ENCODE data around the gene TNFSF8. TPM values are rescaled to one million over a fixed set of nuclear protein-coding genes. Genes with fewer than 3 reads are reported as not detected.

Gene TNFSF8
- total and polyA plus RNA-seq, 2 of the 8 experiments (the other 6 are each of a cell fraction or from before 2014, with no cell fraction given): not detected

- no peak overlapping the region; the same call in 1 of the 2 replicates for H2BK12ac ChIP-seq (ENCODE audit: low read depth, low read length)
- H2BK5ac ChIP-seq (ENCODE audit: low read depth, low read length): 0 out of 2 replicates have a peak overlapping the region, but pooled peaks have one; percentile 35
- H3K27me3 ChIP-seq (replicated peaks in 1 of 4; ENCODE audit: control insufficient read depth in 3 of 4, extremely low read depth in 1 of 4, insufficient read depth in 3 of 4, low read length in 3 of 4): no peaks in the 10 kb centered on the region
- DNase-seq (ENCODE audit: low read depth in 1 of 2, low spot score in 2 of 2) (no peak), FAIRE-seq (no peak)
- H3K79me1 ChIP-seq (ENCODE audit: low read depth, low read length): no peaks in the 10 kb centered on the region
- no peak overlapping the region for H2BK15ac ChIP-seq (ENCODE audit: low read length)
- no peak overlapping the region for H2BK120ac ChIP-seq (replicated peaks; ENCODE audit: low read depth, low read length)
- H4K91ac ChIP-seq (replicated peaks; ENCODE audit: insufficient read length, low read length): no peak overlapping the region
- H3K27ac ChIP-seq (ENCODE audit: low read depth, low read length): no peak overlapping the region
- H3K79me2 ChIP-seq (ENCODE audit: control insufficient read depth in 1 of 2, insufficient read depth in 2 of 2, low read length in 2 of 2): no peaks in the 10 kb centered on the region
- H3K23ac ChIP-seq (ENCODE audit: insufficient read length): no peak overlapping the region
- H3K4me3 ChIP-seq (ENCODE audit: extremely low read depth in 1 of 4, insufficient read depth in 2 of 4, low read depth in 3 of 4, low read length in 4 of 4): no peak overlapping the region
- ChIA-PET CTCF (ENCODE audit: partially characterized antibody) (interaction anchor here (0.6 to 1.8 kb wide), 7 partner anchors 12 to 381 kb away, joined by 3 to 4 read pairs (median 4); no protein-coding TSS in a partner anchor), POLR2A (ENCODE audit: partially characterized antibody) (no interaction called here)
- no peak for TF ChIP-seq RBBP5 (IDR thresholded peaks at IDR 0.05; ENCODE audit: borderline replicate concordance, low read depth, low read length)
- TF ChIP-seq CEBPB (IDR thresholded peaks at IDR 0.05; ENCODE audit: low read depth, low read length): no peak
- TF ChIP-seq SRF (IDR thresholded peaks at IDR 0.05; ENCODE audit: low read depth, low read length): no peak
- TF ChIP-seq SP1 (IDR thresholded peaks at IDR 0.05; ENCODE audit: low read depth, low read length): no peak
- TF ChIP-seq TAF7 (optimal IDR thresholded peaks at IDR 0.05; ENCODE audit: borderline replicate concordance, low read depth, low read length): no peak
- TF ChIP-seq NRF1 (IDR thresholded peaks at IDR 0.05; ENCODE audit: low read depth, low read length): no peak
- TF ChIP-seq SP4 (IDR thresholded peaks at IDR 0.05; ENCODE audit: low read length): no peak
- TF ChIP-seq KDM5A (IDR thresholded peaks at IDR 0.05; ENCODE audit: low read length): no peak
- TF ChIP-seq ASH2L (IDR thresholded peaks at IDR 0.05; ENCODE audit: low read length): no peak
- no peak for TF ChIP-seq USF2 (IDR thresholded peaks at IDR 0.05; ENCODE audit: low read length)
- no peak for TF ChIP-seq E2F6 (IDR thresholded peaks at IDR 0.05)
- no peak for TF ChIP-seq KDM1A (IDR thresholded peaks at IDR 0.05; ENCODE audit: borderline replicate concordance, low read length)
- TF ChIP-seq POLR2AphosphoS5 (IDR thresholded peaks at IDR 0.05; ENCODE audit: low read depth, low read length): no peak
- no peak for TF ChIP-seq JUN (IDR thresholded peaks at IDR 0.05; ENCODE audit: low read depth, low read length)
- TF ChIP-seq CREB1 (IDR thresholded peaks at IDR 0.05): no peak
- H2AFZ ChIP-seq (ENCODE audit: low read length): no peak overlapping the region
- H3K14ac ChIP-seq (ENCODE audit: insufficient read length): no peak overlapping the region
- H3K18ac ChIP-seq (ENCODE audit: extremely low read depth, low read length): no peak overlapping the region
- no peaks in the 10 kb centered on the region for H3K9me3 ChIP-seq (ENCODE audit: insufficient read depth in 2 of 2, low read depth in 1 of 2, low read length in 1 of 2)
- H3K4me1 ChIP-seq (replicated peaks in 1 of 4; ENCODE audit: control insufficient read depth in 3 of 4, insufficient read depth in 4 of 4, low read length in 3 of 4): peaks cover 0 to 2% (median 0%) of the 10 kb centered on the region in 4 experiments; a peak in 1 of 7 replicates
- no peak overlapping the region for H4K8ac ChIP-seq (ENCODE audit: extremely low read depth, insufficient read depth, low read length)
- H3K23me2 ChIP-seq (ENCODE audit: low read depth, low read length): no peaks in the 10 kb centered on the region
- no peak overlapping the region; a peak in 1 of 4 replicates for H3K4me2 ChIP-seq (ENCODE audit: insufficient read depth in 1 of 2, low read depth in 2 of 2, low read length in 2 of 2)
- H4K5ac ChIP-seq (ENCODE audit: insufficient read length, low read depth, low read length): no peak overlapping the region
- no peaks in the 10 kb centered on the region for H4K20me1 ChIP-seq (replicated peaks in 1 of 2; ENCODE audit: control insufficient read depth in 1 of 2, insufficient read depth in 2 of 2, low read length in 2 of 2)
- no peak overlapping the region for H3K56ac ChIP-seq (replicated peaks; ENCODE audit: insufficient read length, low read depth, low read length)
- H3K9ac ChIP-seq (replicated peaks in 1 of 4; ENCODE audit: extremely low read depth in 1 of 4, low read depth in 3 of 4, low read length in 3 of 4): no peak overlapping the region
- H3K36me3 ChIP-seq (ENCODE audit: control insufficient read depth in 2 of 4, insufficient read depth in 4 of 4, low read length in 3 of 4): no peaks in the 10 kb centered on the region
- H3K4ac ChIP-seq (replicated peaks; ENCODE audit: insufficient read length, low read depth, low read length): no peak overlapping the region
- no peak overlapping the region for H2BK20ac ChIP-seq (ENCODE audit: low read length)
- H2AK5ac ChIP-seq (ENCODE audit: low read depth, low read length): no peak overlapping the region
Observed at GRCh38 chr9:114895521-114895991, 34.8 kb downstream of the TNFSF8 start.

Data from H1 (cell line).